NCI-H1417 (cell line): ENCODE data around the gene RAB15.

Source experiments
- DNase-seq, 3 experiments: peaks; one replicate each; lab custom pipeline; 2025; lab: John Stamatoyannopoulos, UW

The RAB15 gene

DNA sequence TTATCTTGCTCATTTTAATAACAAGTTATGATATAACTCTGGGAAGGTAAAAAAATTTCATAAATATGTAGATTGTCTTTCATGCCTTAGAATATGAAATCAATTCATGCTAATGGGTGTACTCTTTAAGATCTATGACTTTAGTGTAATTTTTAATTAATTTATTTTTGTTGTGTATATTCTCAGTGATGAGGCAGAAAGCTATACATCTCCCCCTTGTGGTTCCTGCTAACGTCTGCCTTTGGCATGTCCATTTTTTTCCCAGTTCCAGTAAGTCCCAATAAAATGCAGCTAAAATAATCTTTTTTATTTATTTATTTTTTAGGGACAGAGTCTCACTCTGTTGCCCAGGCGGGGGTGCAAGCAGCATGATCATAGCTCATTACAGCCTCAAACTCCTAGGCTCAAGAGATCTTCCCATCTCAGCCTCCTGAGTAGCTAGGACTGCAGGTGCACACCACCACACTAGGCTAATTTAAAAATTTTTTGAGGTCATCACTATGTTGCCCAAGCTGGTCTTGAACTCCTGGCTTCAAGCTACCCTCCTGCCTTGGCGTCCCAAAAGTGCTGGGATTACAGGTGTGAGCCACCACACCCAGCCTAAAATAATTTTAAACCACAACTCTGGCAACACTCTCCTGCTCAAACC lies 61.2 kb downstream of the RAB15 start:
- DNase-seq: peak in 1 of 3 experiments; percentile 3

DNA sequence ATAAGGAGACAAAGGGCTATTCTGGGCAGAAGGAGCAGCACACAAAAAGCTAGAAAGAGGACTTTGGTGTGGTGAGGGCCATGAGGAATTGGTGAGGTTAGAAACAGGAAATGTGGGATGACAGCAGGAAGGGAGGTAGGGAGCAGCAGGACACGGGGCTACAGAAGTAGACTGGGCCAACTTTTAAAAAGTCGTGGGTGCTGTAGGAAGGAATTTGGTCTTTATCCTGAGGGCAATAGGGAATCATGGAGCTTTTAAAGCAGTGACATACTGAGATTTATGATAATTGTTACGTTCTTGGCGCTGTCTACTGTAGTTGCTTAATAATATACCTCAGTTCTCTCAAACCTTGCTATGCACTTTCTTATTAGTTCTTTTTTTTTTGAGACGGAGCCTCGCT lies 66.1 kb downstream of the RAB15 start:
- DNase-seq: no peak

DNA sequence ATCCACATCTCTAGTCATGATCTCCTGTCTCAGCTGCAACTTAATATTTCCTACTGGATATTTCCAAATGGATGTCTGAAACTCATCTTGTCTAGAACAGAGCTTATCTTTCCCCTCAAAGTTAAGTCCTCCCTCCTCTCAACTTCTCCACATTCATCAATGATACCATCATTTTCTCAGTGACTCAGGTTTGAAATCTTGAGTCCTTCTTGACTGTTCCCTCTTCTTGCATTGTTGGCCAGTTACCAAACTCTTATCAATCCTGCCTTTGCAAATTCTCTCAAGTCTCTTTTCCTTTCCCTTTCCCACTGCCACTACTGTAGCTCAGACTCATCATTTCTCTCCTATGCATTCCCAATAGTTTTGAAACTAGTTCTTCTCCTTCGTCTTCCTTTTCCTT lies 72.2 kb downstream of the RAB15 start:
- no peak for DNase-seq
